MCF 10A (cell line): ENCODE results near the gene MVB12A. TPM values are rescaled to one million over a fixed set of nuclear protein-coding genes. Genes with fewer than 3 reads are reported as not detected.

ENCODE experiments used
- Bru-seq: library from RNA; stranded (reverse); fragments of 400-500 nt; gene quantifications from one replicate; lab custom pipeline; 2021; lab: Mats Ljungman, UMichigan
- BruChase-seq, 2 experiments: library from RNA; stranded (reverse); fragments of 400-500 nt; gene quantifications; one replicate each; lab custom pipeline; 2021; lab: Mats Ljungman, UMichigan
- BruUV-seq: library from RNA; stranded (reverse); fragments of 400-500 nt; replicated peaks from 2 replicates; lab custom pipeline; 2021; lab: Mats Ljungman, UMichigan
- CTCF ChIA-PET: fragments of 300-600 bp; sonication (Branson Sonifier 250); formaldehyde crosslinking; extraction: SDS; loops from one replicate; lab custom pipeline; 2021; ENCODE audit warnings: antibody characterized with exemption, inconsistent platforms; lab: Yijun Ruan, JAX
- POLR2A ChIA-PET: fragments of 300-600, 350-650 bp; sonication (Branson Sonifier 250); formaldehyde crosslinking; extraction: SDS; loops from one replicate; lab custom pipeline; 2020; ENCODE audit warnings: antibody characterized with exemption, inconsistent platforms; lab: Yijun Ruan, JAX
- DNase-seq: peaks from one replicate; pipeline ENCODE4 v3.0.0-alpha.2; 2018; ENCODE audit not compliant: unreplicated experiment
- H3K27ac Mint-ChIP-seq: one replicate; pipeline ENCODE4 v1.8.0; 2022; ENCODE audit warnings: mild to moderate bottlenecking, low read depth, mixed read lengths; ENCODE audit not compliant: unreplicated experiment
- H3K27me3 Mint-ChIP-seq: one replicate; pipeline ENCODE4 v1.8.0; 2022; ENCODE audit warnings: mixed read lengths; ENCODE audit not compliant: insufficient read depth, unreplicated experiment
- H3K36me3 Mint-ChIP-seq: one replicate; pipeline ENCODE4 v1.8.0; 2022; ENCODE audit warnings: mild to moderate bottlenecking, moderate library complexity, mixed read lengths; ENCODE audit not compliant: insufficient read depth, unreplicated experiment
- H3K4me1 Mint-ChIP-seq: one replicate; pipeline ENCODE4 v1.8.0; 2022; ENCODE audit warnings: mixed read lengths; ENCODE audit not compliant: insufficient read depth, unreplicated experiment
- H3K4me3 Mint-ChIP-seq: one replicate; pipeline ENCODE4 v1.8.0; 2022; ENCODE audit warnings: mild to moderate bottlenecking, moderate library complexity, mixed read lengths; ENCODE audit not compliant: unreplicated experiment
- H3K9me3 Mint-ChIP-seq: one replicate; pipeline ENCODE4 v1.8.0; 2022; ENCODE audit warnings: mixed read lengths; ENCODE audit not compliant: unreplicated experiment
- intact Hi-C: fragments of 100-400 bp; cut with micrococcal nuclease; formaldehyde crosslinking; loops from 2 replicates; pipeline ENCODE4 v1.14.1; 2022
- long read RNA-seq: library from polyadenylated mRNA; stranded (forward); transcript quantifications from one replicate; pipeline ENCODE4 v2.0.0, GENCODE V29; 2022
- total RNA-seq: library from RNA; stranded (reverse); gene quantifications from 2 replicates; pipeline ENCODE4 v1.2.3, GENCODE V29; 2022
- TF ChIP-seq, protein P1 (sequence below): fragments of 200-600 bp; IDR thresholded peaks from one replicate; pipeline ENCODE4 v1.8.0; 2022; ENCODE audit warnings: antibody characterized with exemption, mild to moderate bottlenecking; ENCODE audit not compliant: unreplicated experiment

MVB12A gene
- total RNA-seq (47.7 and 51.1 TPM in 2 replicates), Bru-seq, nascent RNA (percentile 49 among the genes with signal in this experiment), BruChase-seq, experiment 1, labeled RNA remaining after a 6-hour chase (percentile 62 among the genes with signal in this experiment), BruChase-seq, experiment 2, labeled RNA remaining after a 2-hour chase (percentile 58 among the genes with signal in this experiment)
- long read RNA-seq, transcript MVB12A-201 (9 exons, 2,223 nt) = major isoform, 87 of 100 reads
- long read RNA-seq, partial matches to known transcripts = 2 of 100 reads
- long read RNA-seq, other reads (novel, unspliced or antisense) = 7 of 100 reads

DNA sequence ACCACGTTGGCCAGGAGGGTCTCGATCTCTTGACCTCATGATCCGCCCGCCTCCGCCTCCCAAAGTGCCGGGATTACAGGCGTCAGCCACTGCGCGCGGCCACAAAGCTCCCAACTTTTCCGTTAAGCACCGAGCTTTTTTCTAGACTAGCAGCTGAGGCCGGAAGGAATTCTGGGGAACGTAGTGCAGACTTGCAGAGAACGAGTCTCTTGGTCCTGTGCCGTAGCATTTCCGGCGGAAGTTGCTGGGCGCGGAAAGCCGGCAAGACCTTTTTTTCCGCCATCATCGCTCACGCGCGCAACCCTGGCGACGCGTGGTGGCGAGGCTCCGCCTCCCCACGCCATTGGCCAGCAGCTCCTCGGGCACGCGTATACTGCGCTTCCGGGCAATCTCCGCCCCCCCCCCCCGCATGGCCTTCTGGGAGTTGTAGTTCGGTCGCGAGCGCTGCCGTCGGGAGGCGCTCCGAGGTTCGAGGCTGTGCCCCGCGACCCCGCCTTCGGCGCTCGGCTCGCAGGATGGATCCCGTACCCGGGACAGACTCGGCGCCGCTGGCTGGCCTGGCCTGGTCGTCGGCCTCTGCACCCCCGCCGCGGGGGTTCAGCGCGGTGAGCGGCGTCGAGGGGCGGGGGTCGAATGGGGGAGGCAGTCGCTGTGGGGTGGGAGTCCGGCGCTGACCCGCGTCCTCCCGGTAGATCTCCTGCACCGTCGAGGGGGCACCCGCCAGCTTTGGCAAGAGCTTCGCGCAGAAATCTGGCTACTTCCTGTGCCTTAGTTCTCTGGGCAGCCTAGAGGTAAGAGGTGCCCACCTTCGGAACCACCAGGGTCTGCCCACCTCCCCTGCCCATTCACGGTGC is at the start of gene MVB12A:
MVB12A (plus strand) TSS at position 427 of the 854 bp plus-strand sequence; CDS start at position 516, 89 bp downstream.
- H3K27ac Mint-ChIP-seq = peak within 1 kb of the TSS; percentile 95
- ChIA-PET POLR2A (interaction anchor here (0.7 to 1.9 kb wide), 16 partner anchors 10 to 152 kb away, joined by 3 to 15 read pairs (median 6); partner anchors contain the start of genes ANO8, BABAM1, BST2 and MRPL34), CTCF (interaction anchor here (0.6 to 1.2 kb wide), 6 partner anchors 21 to 506 kb away, joined by 3 to 8 read pairs (median 4); no protein-coding TSS in a partner anchor)
- peaks cover 19% of the 10 kb centered on the region for H3K36me3 Mint-ChIP-seq
- intact Hi-C loops = loop anchor here (1.0 kb wide), 1 partner anchor 30 kb away; no protein-coding TSS in a partner anchor
- H3K4me1 Mint-ChIP-seq = peaks cover 16% of the 10 kb centered on the region
- DNase-seq = peak; percentile 98
- no peaks in the 10 kb centered on the region for H3K9me3 Mint-ChIP-seq
- no TSS peak for BruUV-seq
- H3K27me3 Mint-ChIP-seq = no peaks in the 10 kb centered on the region
- peak within 1 kb of the TSS; percentile 88 for H3K4me3 Mint-ChIP-seq
- TF ChIP-seq, protein P1, sequence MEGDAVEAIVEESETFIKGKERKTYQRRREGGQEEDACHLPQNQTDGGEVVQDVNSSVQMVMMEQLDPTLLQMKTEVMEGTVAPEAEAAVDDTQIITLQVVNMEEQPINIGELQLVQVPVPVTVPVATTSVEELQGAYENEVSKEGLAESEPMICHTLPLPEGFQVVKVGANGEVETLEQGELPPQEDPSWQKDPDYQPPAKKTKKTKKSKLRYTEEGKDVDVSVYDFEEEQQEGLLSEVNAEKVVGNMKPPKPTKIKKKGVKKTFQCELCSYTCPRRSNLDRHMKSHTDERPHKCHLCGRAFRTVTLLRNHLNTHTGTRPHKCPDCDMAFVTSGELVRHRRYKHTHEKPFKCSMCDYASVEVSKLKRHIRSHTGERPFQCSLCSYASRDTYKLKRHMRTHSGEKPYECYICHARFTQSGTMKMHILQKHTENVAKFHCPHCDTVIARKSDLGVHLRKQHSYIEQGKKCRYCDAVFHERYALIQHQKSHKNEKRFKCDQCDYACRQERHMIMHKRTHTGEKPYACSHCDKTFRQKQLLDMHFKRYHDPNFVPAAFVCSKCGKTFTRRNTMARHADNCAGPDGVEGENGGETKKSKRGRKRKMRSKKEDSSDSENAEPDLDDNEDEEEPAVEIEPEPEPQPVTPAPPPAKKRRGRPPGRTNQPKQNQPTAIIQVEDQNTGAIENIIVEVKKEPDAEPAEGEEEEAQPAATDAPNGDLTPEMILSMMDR = no peak

DNA sequence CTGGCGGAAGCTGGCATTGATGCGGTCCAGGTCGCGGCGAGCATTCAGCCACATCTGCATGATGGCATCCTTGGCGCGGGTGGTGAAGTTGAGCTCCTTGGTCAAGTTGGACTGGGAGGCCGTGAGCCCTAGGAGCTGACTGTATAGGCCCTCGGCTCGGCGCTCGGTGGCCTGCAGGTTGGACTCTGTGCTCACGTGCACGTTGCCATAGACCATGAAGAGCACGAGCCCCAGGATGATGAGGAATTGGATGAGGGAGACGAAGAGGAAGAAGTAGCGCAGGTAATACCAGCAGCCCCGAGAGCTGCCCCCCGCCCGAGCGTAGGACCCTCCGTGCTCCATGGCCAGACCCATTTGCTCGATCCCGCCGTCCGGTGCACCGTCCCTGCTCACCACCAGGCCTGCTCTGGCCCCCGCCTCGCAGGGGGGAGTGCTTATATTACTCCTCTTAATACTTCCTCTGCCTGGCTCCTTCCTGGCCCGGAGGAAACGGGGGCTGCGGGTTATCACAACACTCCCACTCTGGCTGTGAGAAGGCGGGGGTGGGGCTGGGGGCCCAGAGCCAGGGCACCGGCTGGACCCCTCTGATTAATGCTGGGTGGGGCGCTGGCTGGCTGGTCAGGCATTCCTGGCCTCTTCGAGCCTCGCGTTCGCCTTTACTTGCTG is 42.8 kb upstream of the MVB12A start, which contains the start of gene PLVAP:
PLVAP (minus strand) TSS at position 408 of the 666 bp plus-strand sequence; CDS start at position 354, 54 bp downstream.
- H3K27ac Mint-ChIP-seq = no peak within 1 kb of the TSS
- intact Hi-C loops = no loop called here
- no TSS peak for BruUV-seq
- ChIA-PET POLR2A (no interaction called here), CTCF (interaction anchor here (0.7 to 1.3 kb wide), 4 partner anchors 14 to 89 kb away, joined by 3 read pairs; no protein-coding TSS in a partner anchor)
- H3K4me1 Mint-ChIP-seq = no peaks in the 10 kb centered on the region
- H3K36me3 Mint-ChIP-seq = no peaks in the 10 kb centered on the region
- H3K4me3 Mint-ChIP-seq = no peak within 1 kb of the TSS
- H3K9me3 Mint-ChIP-seq = no peaks in the 10 kb centered on the region
- no peak for DNase-seq
- TF ChIP-seq, protein P1 = no peak
- H3K27me3 Mint-ChIP-seq = no peaks in the 10 kb centered on the region

DNA sequence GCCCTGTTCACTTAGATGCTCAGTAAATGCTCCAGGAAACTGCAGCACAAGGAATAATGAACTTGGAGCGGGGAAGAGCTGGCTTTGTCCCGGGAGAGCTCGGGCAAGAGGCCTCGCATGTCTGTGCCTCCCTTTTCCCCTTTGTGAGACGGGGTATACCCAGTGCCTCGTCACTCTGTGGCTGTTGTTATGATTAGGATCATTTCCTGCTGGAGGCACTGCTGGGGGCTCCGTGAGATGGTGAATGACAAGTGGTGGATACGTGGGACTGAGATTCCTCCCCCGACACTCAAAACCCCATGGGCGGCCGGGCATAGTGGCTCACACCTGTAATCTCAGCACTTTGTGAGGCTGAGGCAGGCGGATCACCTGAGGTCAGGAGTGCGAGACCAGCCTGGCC is 41.6 kb upstream of the MVB12A start:
- Mint-ChIP-seq H3K36me3 (no peaks in the 10 kb centered on the region), H3K9me3 (no peaks in the 10 kb centered on the region), H3K4me3 (no peak overlapping the region), H3K27me3 (no peaks in the 10 kb centered on the region), H3K27ac (no peak overlapping the region), H3K4me1 (no peaks in the 10 kb centered on the region)
- ChIA-PET CTCF (interaction anchor here (0.6 kb wide), 1 partner anchor 1277 kb away, joined by 3 read pairs; no protein-coding TSS in a partner anchor), POLR2A (no interaction called here)
- BruUV-seq = no TSS peak
- DNase-seq = no peak
- TF ChIP-seq, protein P1 = no peak
- intact Hi-C loops = no loop called here
